Measurements from ENCODE around the gene AGBL4.
"Not testable (repeated sequence)": the region's sequence is repeated elsewhere in the genome, so short reads cannot be mapped to it uniquely, and the experiment has no call there.

The AGBL4 gene

DNA sequence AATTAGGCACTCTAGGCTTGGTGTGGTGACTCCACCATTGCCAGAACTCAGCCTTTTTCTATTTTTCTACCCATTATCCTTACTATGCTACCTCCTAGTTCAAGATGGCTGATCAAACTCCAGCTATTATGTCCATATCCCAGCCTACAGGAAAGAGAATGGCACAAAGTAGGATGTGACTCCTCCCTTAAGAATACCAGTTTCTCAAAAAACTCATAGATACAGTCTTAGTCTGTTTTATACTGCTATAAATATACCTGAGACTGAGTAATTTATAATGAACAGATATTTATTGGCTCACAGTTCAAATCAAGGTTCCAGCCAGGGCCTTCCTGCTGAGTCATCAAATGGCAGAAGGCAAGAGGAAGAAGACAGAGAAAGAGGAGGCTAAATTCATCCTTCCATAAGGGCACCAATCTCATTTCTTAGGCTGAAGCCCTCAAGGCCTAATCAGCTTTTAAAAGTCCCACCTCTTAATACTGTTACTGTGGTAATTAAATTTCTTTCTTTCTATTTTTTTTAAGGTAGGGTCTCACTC, 704.3 kb downstream of the AGBL4 start:
- TF ChIP-seq Cebpa-rat (IDR thresholded peaks at IDR 0.05), result no peak
- Histone ChIP-seq H3K9me3 (no peaks in the 10 kb centered on the region), H3K36me3 (no peaks in the 10 kb centered on the region), H3K27me3 (no peaks in the 10 kb centered on the region), H3K4me3 (no peak overlapping the region), H3K27ac (no peak overlapping the region), H3K4me2 (no peak overlapping the region), H4K20me1 (no peaks in the 10 kb centered on the region), H3K9ac (no peak overlapping the region), H3K4me1 (no peaks in the 10 kb centered on the region)

DNA sequence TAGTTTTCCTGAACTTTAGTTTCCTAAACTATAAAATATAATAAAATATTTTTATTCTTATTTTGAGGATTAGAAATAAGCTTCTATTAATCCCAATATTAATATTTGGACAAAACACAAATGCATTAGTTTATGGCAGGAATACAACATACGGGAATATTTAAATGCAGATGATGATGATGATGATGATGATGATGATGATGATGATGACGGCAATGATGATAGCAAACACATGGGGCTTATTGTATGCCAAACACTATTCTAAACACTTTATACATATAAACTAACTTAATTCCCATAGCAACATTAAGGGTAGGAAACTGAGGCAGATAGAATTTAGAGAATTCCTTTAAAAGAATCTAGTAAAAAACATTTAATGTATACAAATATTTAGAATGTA, 705.5 kb downstream of the AGBL4 start:
- Histone ChIP-seq H3K4me2 (no peak overlapping the region), H3K4me1 (no peaks in the 10 kb centered on the region), H3K4me3 (no peak overlapping the region), H3K27me3 (no peaks in the 10 kb centered on the region), H4K20me1 (no peaks in the 10 kb centered on the region), H3K9me3 (no peaks in the 10 kb centered on the region), H3K9ac (no peak overlapping the region), H3K36me3 (no peaks in the 10 kb centered on the region), H3K27ac (no peak overlapping the region)
- no peak for TF ChIP-seq Cebpa-rat (IDR thresholded peaks at IDR 0.05)

DNA sequence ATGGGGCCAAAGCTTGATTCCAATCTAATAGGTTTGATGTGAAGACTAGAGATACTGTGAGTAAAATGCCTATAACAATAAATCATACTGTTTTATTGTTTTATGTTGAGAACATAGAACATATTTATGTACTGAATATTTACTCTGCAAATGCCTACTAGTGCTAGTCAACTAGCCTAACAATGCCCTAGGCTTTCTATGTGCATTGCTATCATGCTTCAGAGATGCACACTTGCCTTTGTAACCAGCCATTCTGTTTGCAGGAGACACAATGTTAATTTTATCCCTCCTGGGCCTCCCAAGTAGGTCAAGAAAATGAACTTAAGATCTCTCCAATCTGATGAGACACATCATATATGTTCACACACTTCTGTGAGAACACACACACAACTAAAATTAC, 716.3 kb downstream of the AGBL4 start:
- H3K27ac ChIP-seq, result no peak overlapping the region
- H4K20me1 ChIP-seq, result no peaks in the 10 kb centered on the region
- H3K27me3 ChIP-seq, result no peaks in the 10 kb centered on the region
- no peaks in the 10 kb centered on the region for H3K9me3 ChIP-seq
- H3K36me3 ChIP-seq, result no peaks in the 10 kb centered on the region
- no peak overlapping the region for H3K4me3 ChIP-seq
- no peak overlapping the region for H3K4me2 ChIP-seq
- H3K9ac ChIP-seq, result no peak overlapping the region
- no peak for TF ChIP-seq Cebpa-rat (IDR thresholded peaks at IDR 0.05)
- H3K4me1 ChIP-seq, result no peaks in the 10 kb centered on the region

DNA sequence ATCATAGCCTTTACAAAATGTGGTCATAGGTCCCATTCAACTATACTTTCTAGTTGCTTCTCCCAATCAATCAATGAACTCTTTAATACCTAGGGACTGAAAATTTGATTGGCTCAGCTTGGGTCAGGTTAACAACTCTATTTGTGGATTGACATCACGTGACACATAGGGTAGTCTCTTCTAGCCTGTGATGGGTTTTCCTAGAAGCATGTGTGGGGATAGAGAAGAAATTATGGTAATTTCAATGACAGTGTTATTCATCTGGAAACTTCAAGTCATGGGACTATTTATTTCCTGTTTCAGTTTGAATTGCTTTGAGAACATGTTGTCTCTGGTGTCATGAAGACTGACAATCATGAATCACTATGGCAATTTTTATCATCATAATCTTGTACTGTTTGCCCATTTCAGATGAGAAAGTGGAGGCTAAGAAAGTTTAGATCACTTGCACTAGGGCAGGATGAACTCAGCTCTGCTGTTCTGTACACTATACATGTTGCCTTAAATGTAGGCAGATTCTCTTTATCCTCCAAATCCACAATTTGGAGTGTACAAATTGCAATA, 717.2 kb downstream of the AGBL4 start:
- H4K20me1 ChIP-seq, result no peaks in the 10 kb centered on the region
- no peaks in the 10 kb centered on the region for H3K27me3 ChIP-seq
- H3K9ac ChIP-seq, result no peak overlapping the region
- no peaks in the 10 kb centered on the region for H3K36me3 ChIP-seq
- no peak for TF ChIP-seq Cebpa-rat (IDR thresholded peaks at IDR 0.05)
- no peak overlapping the region for H3K4me2 ChIP-seq
- no peaks in the 10 kb centered on the region for H3K4me1 ChIP-seq
- H3K9me3 ChIP-seq, result no peaks in the 10 kb centered on the region
- H3K27ac ChIP-seq, result no peak overlapping the region
- H3K4me3 ChIP-seq, result no peak overlapping the region

DNA sequence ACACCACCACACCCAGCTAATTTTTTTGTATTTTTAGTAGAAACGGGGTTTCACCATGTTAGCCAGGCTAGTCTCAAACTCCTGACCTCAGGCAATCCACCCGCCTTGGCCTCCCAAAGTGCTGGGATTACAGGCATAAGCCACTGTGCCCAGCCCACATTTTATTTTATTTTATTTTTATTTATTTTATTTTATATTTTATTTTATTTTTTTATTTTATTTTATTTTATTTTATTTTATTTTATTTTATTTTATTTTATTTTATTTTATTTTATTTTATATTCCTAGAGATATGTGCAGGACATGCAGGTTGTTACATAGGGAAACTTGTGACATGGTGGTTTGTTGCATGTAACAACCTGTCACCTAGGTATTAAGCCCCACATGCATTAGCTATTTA, 721.4 kb downstream of the AGBL4 start:
- H3K27ac ChIP-seq, H4K20me1 ChIP-seq, H3K27me3 ChIP-seq, H3K9ac ChIP-seq, H3K4me1 ChIP-seq, H3K4me2 ChIP-seq, H3K9me3 ChIP-seq, H3K4me3 ChIP-seq, H3K36me3 ChIP-seq: not testable (repeated sequence)

DNA sequence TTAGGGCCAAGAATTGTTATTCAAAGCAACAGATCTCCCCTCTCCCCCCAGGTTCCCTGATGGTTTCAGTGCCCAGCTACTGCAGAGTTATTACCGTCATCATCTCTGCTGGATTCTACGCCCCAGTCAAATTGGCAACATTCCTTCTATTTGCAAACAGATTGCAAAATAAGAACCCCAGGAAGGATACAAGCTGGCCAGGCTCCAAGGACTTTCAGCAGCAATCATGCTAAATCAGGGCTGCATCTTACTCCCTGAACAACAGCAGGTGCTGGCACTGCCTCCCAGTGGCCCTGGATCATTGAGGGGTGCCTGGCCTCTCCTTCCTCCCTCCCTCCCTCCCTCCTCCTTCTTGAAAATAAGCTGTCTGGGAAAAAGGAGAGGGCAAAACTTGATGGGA, 725.5 kb downstream of the AGBL4 start:
- no peak for TF ChIP-seq Cebpa-rat (IDR thresholded peaks at IDR 0.05)
- Histone ChIP-seq H4K20me1 (no peaks in the 10 kb centered on the region), H3K27me3 (no peaks in the 10 kb centered on the region), H3K4me3 (no peak overlapping the region), H3K9ac (no peak overlapping the region), H3K4me1 (no peaks in the 10 kb centered on the region), H3K36me3 (no peaks in the 10 kb centered on the region), H3K9me3 (no peaks in the 10 kb centered on the region), H3K27ac (no peak overlapping the region), H3K4me2 (no peak overlapping the region)

DNA sequence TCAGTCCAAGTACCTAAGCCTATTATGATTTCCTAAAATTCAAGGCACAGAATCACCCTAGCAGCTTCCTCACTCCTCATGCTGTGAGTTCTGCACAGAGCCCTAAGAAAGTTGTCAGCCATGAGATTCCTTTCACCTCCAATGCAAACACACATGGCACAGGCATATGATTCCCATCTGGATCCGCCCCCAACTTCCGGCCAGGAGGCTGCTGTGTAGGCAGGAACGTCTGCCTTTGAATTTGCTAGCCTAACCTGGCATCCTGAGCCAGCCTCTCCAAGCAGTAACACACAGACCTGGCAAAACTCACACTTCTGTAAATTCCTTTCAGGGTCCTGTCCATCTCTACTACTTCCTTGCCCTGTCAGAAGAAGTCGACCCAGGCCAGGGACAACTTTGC, 726.0 kb downstream of the AGBL4 start:
- Histone ChIP-seq H4K20me1 (no peaks in the 10 kb centered on the region), H3K4me3 (no peak overlapping the region), H3K27me3 (no peaks in the 10 kb centered on the region), H3K27ac (no peak overlapping the region), H3K9ac (no peak overlapping the region), H3K4me1 (no peaks in the 10 kb centered on the region), H3K9me3 (peaks cover 5% of the 10 kb centered on the region), H3K36me3 (no peaks in the 10 kb centered on the region), H3K4me2 (no peak overlapping the region)
- no peak for TF ChIP-seq Cebpa-rat (IDR thresholded peaks at IDR 0.05)

DNA sequence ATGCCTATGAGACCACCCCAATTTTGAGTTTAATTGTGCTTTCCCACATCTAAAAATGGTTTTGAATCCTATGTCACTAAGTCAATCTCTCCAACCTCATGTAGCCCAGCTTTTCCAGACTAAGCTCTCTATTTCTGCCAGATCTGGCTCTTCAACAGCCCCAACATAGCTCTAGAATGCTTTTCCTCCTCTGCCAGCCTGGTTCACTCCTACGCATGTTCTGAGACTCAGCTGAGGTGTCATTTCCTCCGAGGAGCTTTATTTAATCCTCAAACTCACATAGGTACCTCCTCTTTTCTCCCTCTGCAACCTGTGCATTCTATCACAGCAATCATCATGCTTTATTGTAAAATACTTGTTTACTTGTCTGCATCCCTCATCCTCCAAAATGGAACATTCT, 729.2 kb downstream of the AGBL4 start:
- Histone ChIP-seq H3K27ac (no peak overlapping the region), H3K4me1 (no peaks in the 10 kb centered on the region), H4K20me1 (no peaks in the 10 kb centered on the region), H3K36me3 (no peaks in the 10 kb centered on the region), H3K4me2 (no peak overlapping the region), H3K4me3 (no peak overlapping the region), H3K27me3 (no peaks in the 10 kb centered on the region), H3K9me3 (peaks cover 19% of the 10 kb centered on the region), H3K9ac (no peak overlapping the region)
- TF ChIP-seq Cebpa-rat (IDR thresholded peaks at IDR 0.05), result no peak

DNA sequence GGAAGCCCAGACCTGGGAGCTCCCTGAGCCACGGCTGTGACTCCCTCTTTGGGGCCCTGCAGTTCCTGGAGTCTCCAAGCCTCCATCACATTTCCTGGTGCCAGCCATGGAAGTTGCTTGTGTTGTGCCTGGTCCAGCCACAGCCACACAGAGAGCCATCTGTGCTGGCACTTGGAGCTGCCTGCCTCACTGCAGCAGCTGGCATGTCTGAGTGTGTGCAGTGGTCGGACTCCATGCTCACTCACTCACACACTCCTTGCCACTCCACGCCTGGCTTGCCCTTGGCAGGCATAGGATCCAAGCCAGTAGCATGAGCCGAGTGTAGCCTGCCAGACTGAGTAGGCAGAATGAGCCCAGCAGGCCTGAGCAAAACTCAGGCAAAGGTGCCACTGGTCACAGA, 730.7 kb downstream of the AGBL4 start:
- Histone ChIP-seq H3K4me3 (no peak overlapping the region), H4K20me1 (no peaks in the 10 kb centered on the region), H3K9ac (no peak overlapping the region), H3K4me2 (no peak overlapping the region), H3K9me3 (peaks cover 19% of the 10 kb centered on the region), H3K4me1 (no peaks in the 10 kb centered on the region), H3K27me3 (no peaks in the 10 kb centered on the region), H3K36me3 (no peaks in the 10 kb centered on the region), H3K27ac (no peak overlapping the region)
- no peak for TF ChIP-seq Cebpa-rat (IDR thresholded peaks at IDR 0.05)

DNA sequence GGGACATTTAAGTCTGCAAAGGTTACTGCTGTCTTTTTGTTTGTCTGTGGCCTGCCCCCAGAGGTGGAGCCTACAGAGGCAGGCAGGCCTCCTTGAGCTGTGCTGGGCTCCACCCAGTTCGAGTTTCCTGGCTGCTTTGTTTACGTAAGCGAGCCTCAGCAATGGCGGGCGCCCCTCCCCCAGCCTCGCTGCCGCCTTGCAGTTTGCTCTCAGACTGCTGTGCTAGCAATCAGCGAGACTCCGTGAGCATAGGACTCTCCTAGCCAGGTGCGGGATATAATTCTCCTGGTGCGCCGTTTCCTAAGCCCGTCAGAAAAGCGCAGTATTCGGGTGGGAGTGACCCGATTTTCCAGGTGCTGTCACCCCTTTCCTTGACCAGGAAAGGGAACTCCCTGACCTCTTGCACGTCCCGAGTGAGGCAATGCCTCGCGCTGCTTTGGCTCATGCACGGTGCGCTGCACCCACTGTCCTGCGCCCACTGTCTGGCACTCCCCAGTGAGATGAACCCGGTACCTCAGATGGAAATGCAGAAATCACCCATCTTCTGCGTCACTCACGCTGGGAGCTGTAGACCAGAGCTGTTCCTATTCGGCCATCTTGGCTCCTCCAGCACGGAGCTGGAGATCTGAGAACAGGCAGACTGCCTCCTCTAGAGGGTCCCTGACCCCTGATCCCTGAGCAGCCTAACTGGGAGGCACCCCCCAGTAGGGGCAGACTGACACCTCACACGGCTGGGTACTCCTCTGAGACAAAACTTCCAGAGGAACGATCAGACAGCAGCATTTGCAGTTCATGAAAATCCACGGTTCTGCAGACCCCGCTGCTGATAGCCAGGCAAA, 766.3 kb downstream of the AGBL4 start:
- H3K9ac ChIP-seq, H3K4me1 ChIP-seq, H3K4me2 ChIP-seq, H3K4me3 ChIP-seq, H3K36me3 ChIP-seq, H4K20me1 ChIP-seq, H3K27me3 ChIP-seq, H3K27ac ChIP-seq: not testable (repeated sequence)
- peaks cover 16% of the 10 kb centered on the region; the same call in 1 of the 2 replicates for H3K9me3 ChIP-seq

All from BLaER1 (cell line).